Body of pancreas (tissue), 4 donors: Measurements from ENCODE around the gene NOX3.

Source experiments
- CTCF ChIP-seq, 7 experiments: fragments of 450-650 bp in 4 of 7; fragments of 200-600 bp in 3 of 7; sonication (generic) in 3 of 7; IDR thresholded peaks; one replicate each; pipeline ENCODE4 v1.5.1; 2016 to 2019; ENCODE audit warnings: antibody characterized with exemption in 7 of 7
- POLR2A ChIP-seq, 3 donors: fragments of 450-650 bp; IDR thresholded peaks; one replicate each; pipeline ENCODE4 v1.6.1; 2016; ENCODE audit warnings: antibody characterized with exemption in 3 of 3, mild to moderate bottlenecking in 2 of 3

DNA sequence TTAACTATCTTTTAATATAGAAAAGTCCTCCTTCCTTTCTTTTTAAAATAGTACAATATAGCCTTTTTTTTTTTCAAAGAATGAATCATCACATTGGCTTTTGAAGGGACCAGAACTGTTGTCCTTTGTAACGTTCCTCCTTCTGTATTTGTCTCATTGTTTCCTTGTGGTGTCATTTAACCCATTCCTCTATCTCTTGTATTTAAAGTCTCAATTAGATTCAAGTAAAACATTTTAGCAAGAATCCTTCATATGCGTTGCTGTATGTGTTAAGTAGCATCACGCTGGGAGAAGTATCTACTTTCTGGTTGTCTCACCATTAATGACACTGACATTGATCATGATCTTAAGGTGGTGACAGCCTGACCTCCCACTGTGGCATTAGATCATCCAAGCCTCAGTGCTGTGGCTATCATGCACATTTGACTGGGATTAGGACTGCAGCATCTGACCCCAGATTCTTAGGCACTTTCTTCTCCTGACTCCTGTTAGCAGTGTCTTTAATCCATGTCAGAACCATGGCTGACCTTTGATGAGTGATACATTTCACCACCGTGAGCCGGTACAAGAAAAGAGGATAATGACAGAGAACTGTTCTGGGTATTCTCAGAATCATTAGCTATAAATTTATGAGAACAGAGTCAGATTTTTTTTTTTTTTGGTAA lies 73.8 kb downstream of the NOX3 start:
- TF ChIP-seq CTCF (IDR thresholded peaks at IDR 0.05) (no peak), POLR2A (IDR thresholded peaks at IDR 0.05) (no peak)
